CD4-positive, alpha-beta T cell (primary cell): ENCODE results near the gene SPTBN5. TPM values are rescaled to one million over a fixed set of nuclear protein-coding genes. Genes with fewer than 3 reads are reported as not detected.

Experiments
- ATAC-seq: fragments of 200-7000 bp; cut with Tn5 transposase; one replicate; pipeline ENCODE4 v1.10.0; 2022; ENCODE audit warnings: mild to moderate bottlenecking; ENCODE audit not compliant: poor library complexity
- CTCF ChIA-PET: fragments of 350-600 bp; sonication (Branson Sonifier 250); formaldehyde crosslinking; loops from one replicate; lab custom pipeline; 2021; ENCODE audit warnings: antibody characterized with exemption, inconsistent platforms; lab: Charles Lee
- POLR2A ChIA-PET: fragments of 350-600 bp; sonication (Branson Sonifier 250); formaldehyde crosslinking; loops from one replicate; lab custom pipeline; 2021; ENCODE audit warnings: antibody characterized with exemption, inconsistent platforms; lab: Charles Lee
- DNase-seq, 14 experiments: peaks; one replicate each; pipeline ENCODE4 v3.0.0-alpha.2; 2013 to 2020; ENCODE audit warnings: mixed read lengths in 2 of 14
- H3K27ac ChIP-seq, 2 donors: one replicate each; pipeline versions ENCODE4 v1.5.1 to v1.7.0; 2013; ENCODE audit warnings: low read length in 2 of 2, low read depth in 1 of 2, mild to moderate bottlenecking in 1 of 2
- H3K27me3 ChIP-seq, 2 experiments: 1 replicate in 1 of 2; 2 replicates in 1 of 2; pipeline versions ENCODE4 v1.6.1 to v1.7.0; 2013; ENCODE audit warnings: low read length in 2 of 2, control low read depth in 1 of 2, mild to moderate bottlenecking in 1 of 2, moderate library complexity in 1 of 2; ENCODE audit not compliant: insufficient read depth in 2 of 2, control insufficient read depth in 1 of 2
- H3K36me3 ChIP-seq: one replicate; pipeline ENCODE4 v1.6.1; 2013; ENCODE audit warnings: low read length, control low read depth; ENCODE audit not compliant: insufficient read depth
- H3K4me1 ChIP-seq: one replicate; pipeline ENCODE4 v1.6.1; 2013; ENCODE audit warnings: low read length, control low read depth; ENCODE audit not compliant: insufficient read depth
- H3K4me3 ChIP-seq: one replicate; pipeline ENCODE4 v1.5.1; 2013; ENCODE audit warnings: mild to moderate bottlenecking, low read length, moderate library complexity
- H3K9me3 ChIP-seq, 2 experiments: 1 replicate in 1 of 2; 2 replicates in 1 of 2; pipeline versions ENCODE4 v1.6.1 to v1.7.0; 2013; ENCODE audit warnings: low read length in 2 of 2, mild to moderate bottlenecking in 2 of 2, control low read depth in 1 of 2, moderate library complexity in 1 of 2; ENCODE audit not compliant: control insufficient read depth in 1 of 2, insufficient read depth in 1 of 2
- H3K27ac Mint-ChIP-seq: one replicate; pipeline ENCODE4 v1.8.0; 2020; ENCODE audit warnings: mixed read lengths
- H3K27me3 Mint-ChIP-seq: one replicate; pipeline ENCODE4 v1.8.0; 2021; ENCODE audit warnings: mixed read lengths
- H3K36me3 Mint-ChIP-seq: one replicate; pipeline ENCODE4 v1.8.0; 2021; ENCODE audit warnings: low read depth, mixed read lengths
- H3K4me1 Mint-ChIP-seq: one replicate; pipeline ENCODE4 v1.8.0; 2021; ENCODE audit warnings: low read depth, mixed read lengths
- H3K4me3 Mint-ChIP-seq: one replicate; pipeline ENCODE4 v1.8.0; 2020; ENCODE audit warnings: mild to moderate bottlenecking, mixed read lengths
- H3K9me3 Mint-ChIP-seq: one replicate; pipeline ENCODE4 v1.8.0; 2020; ENCODE audit warnings: mixed read lengths
- CTCF ChIP-seq: fragments of 200-600 bp; IDR thresholded peaks from one replicate; pipeline ENCODE4 v1.8.0; 2022; ENCODE audit warnings: antibody characterized with exemption, mild to moderate bottlenecking
- intact Hi-C, 2 experiments: fragments of 100-400 bp; cut with DNase I in 1 of 2; cut with micrococcal nuclease in 1 of 2; formaldehyde crosslinking; loops; one replicate each; pipeline versions ENCODE4 v1.15.1 to v1.9.0; 2023 to 2025; cut with DNase I, micrococcal nuclease
- total RNA-seq, 174 experiments: library from RNA in 2 of 174; stranded (reverse) in 2 of 174; gene quantifications; one replicate each; pipeline ENCODE4 v1.2.3 and lab custom pipeline; 2021 to 2026

The SPTBN5 gene
- total RNA-seq, 2 experiments from 2014 or later: 2.2 to 2.3 TPM

- CTCF ChIA-PET: interaction anchor here (1.4 kb wide), 1 partner anchor 36 kb away, joined by 7 read pairs; no protein-coding TSS in a partner anchor
- Histone ChIP-seq H3K4me3 (no peak overlapping the region), H3K9me3 (peaks cover 0 to 2% of the 10 kb centered on the region in 2 experiments), H3K4me1 (peaks cover 14% of the 10 kb centered on the region), H3K27me3 (no peaks in the 10 kb centered on the region), H3K27ac (no peak overlapping the region), H3K36me3 (peaks cover 18% of the 10 kb centered on the region)
- Mint-ChIP-seq H3K4me1 (peaks cover 21% of the 10 kb centered on the region), H3K4me3 (no peak overlapping the region), H3K27me3 (no peaks in the 10 kb centered on the region), H3K9me3 (no peaks in the 10 kb centered on the region), H3K27ac (peak overlapping the region; percentile 6), H3K36me3 (peaks cover 56% of the 10 kb centered on the region)
- DNase-seq (no peak), ATAC-seq (no peak)
- POLR2A ChIA-PET: no interaction called here
- no peak for TF ChIP-seq CTCF
- intact Hi-C loops: loop anchor here (5.0 kb wide), 3 partner anchors 89 to 434 kb away; no protein-coding TSS in a partner anchor
Observed at GRCh38 chr15:41901431-41901830, 7.6 kb upstream of the SPTBN5 start.

- H3K9me3 Mint-ChIP-seq: no peaks in the 10 kb centered on the region
- H3K27me3 Mint-ChIP-seq: no peaks in the 10 kb centered on the region
- peaks cover 21% of the 10 kb centered on the region for H3K4me1 ChIP-seq
- TF ChIP-seq CTCF: no peak
- ATAC-seq (no peak), DNase-seq (no peak)
- H3K27me3 ChIP-seq: no peaks in the 10 kb centered on the region
- CTCF ChIA-PET: interaction anchor here (1.4 to 2.0 kb wide), 2 partner anchors 37 to 127 kb away, joined by 7 to 9 read pairs; partner anchors contain the start of gene MAPKBP1
- no peak overlapping the region for H3K4me3 ChIP-seq
- POLR2A ChIA-PET: no interaction called here
- H3K9me3 ChIP-seq: no peaks in the 10 kb centered on the region
- H3K36me3 Mint-ChIP-seq: peaks cover 49% of the 10 kb centered on the region
- H3K36me3 ChIP-seq: peaks cover 16% of the 10 kb centered on the region
- no peak overlapping the region for H3K27ac ChIP-seq
- H3K4me1 Mint-ChIP-seq: peaks cover 26% of the 10 kb centered on the region
- intact Hi-C loops: loop anchor here (5.0 kb wide), 3 partner anchors 88 to 433 kb away; no protein-coding TSS in a partner anchor
- no peak overlapping the region for H3K4me3 Mint-ChIP-seq
- H3K27ac Mint-ChIP-seq: peak overlapping the region; percentile 6
Observed at GRCh38 chr15:41900526-41901380, 6.9 kb upstream of the SPTBN5 start.

- CTCF ChIA-PET: interaction anchor here (2.0 kb wide), 1 partner anchor 126 kb away, joined by 9 read pairs; the partner anchor contains the start of gene MAPKBP1
- Mint-ChIP-seq H3K36me3 (peaks cover 46% of the 10 kb centered on the region), H3K4me1 (peaks cover 34% of the 10 kb centered on the region), H3K27me3 (no peaks in the 10 kb centered on the region), H3K9me3 (no peaks in the 10 kb centered on the region), H3K27ac (peak overlapping the region; percentile 100), H3K4me3 (no peak overlapping the region)
- H3K36me3 ChIP-seq: peaks cover 16% of the 10 kb centered on the region
- TF ChIP-seq CTCF: no peak
- no peak for ATAC-seq
- peaks cover 28% of the 10 kb centered on the region for H3K4me1 ChIP-seq
- POLR2A ChIA-PET: no interaction called here
- H3K27ac ChIP-seq: no peak overlapping the region
- no peak for DNase-seq
- intact Hi-C loops: loop anchor here (5.0 kb wide), 4 partner anchors 37 to 433 kb away; no protein-coding TSS in a partner anchor
- no peaks in the 10 kb centered on the region for H3K9me3 ChIP-seq
- no peaks in the 10 kb centered on the region for H3K27me3 ChIP-seq
- H3K4me3 ChIP-seq: no peak overlapping the region
Observed at GRCh38 chr15:41899854-41900442, 6.1 kb upstream of the SPTBN5 start.
